B cell (primary cell): ENCODE data around the gene CD68. TPM values are rescaled to one million over a fixed set of nuclear protein-coding genes. Genes with fewer than 3 reads are reported as not detected.
A peak's percentile ranks its signal among the peaks of the same experiment; 100 is the strongest.

Experiments
- ATAC-seq: fragments of 200-7000 bp; cut with Tn5 transposase; one replicate; pipeline ENCODE4 v1.10.0; 2021; ENCODE audit warnings: low read depth, mild to moderate bottlenecking, moderate number of reproducible peaks, moderate library complexity
- CTCF ChIA-PET: fragments of 350-600 bp; sonication (Branson Sonifier 250); formaldehyde crosslinking; loops from one replicate; lab custom pipeline; 2021; ENCODE audit warnings: antibody characterized with exemption, inconsistent platforms; lab: Charles Lee
- POLR2A ChIA-PET: fragments of 350-600 bp; sonication (Branson Sonifier 250); formaldehyde crosslinking; loops from one replicate; lab custom pipeline; 2021; ENCODE audit warnings: antibody characterized with exemption; lab: Charles Lee
- DNase-seq: peaks from one replicate; pipeline ENCODE4 v3.0.0; 2013
- H2AFZ ChIP-seq: 2 replicates; pipeline ENCODE4 v1.6.1; 2012; ENCODE audit warnings: mild to moderate bottlenecking, low read depth, low read length; ENCODE audit not compliant: insufficient read depth, poor library complexity, severe bottlenecking
- H3K27ac ChIP-seq, 2 donors: 1 replicate in 1 of 2; 2 replicates in 1 of 2; pipeline ENCODE4 v1.5.1; 2012 to 2013; ENCODE audit warnings: low read length in 2 of 2, mild to moderate bottlenecking in 2 of 2, moderate library complexity in 1 of 2
- H3K27me3 ChIP-seq, 4 experiments: fragments of 200-600 bp in 1 of 4; sonication (generic) in 1 of 4; replicated peaks in 1 of 4; 1 replicate in 2 of 4; 2 replicates in 2 of 4; pipeline versions ENCODE4 v1.6.1 to v1.7.0; 2013 to 2016; ENCODE audit warnings: low read length in 3 of 4, mild to moderate bottlenecking in 2 of 4, mixed read lengths in 1 of 4, moderate library complexity in 1 of 4; ENCODE audit not compliant: insufficient read depth in 4 of 4, control insufficient read depth in 3 of 4; ENCODE audit errors: control extremely low read depth in 1 of 4
- H3K36me3 ChIP-seq, 2 experiments: replicated peaks in 1 of 2; 1 replicate in 1 of 2; 2 replicates in 1 of 2; pipeline versions ENCODE4 v1.6.1 to v1.7.1; 2013; ENCODE audit warnings: low read length in 1 of 2; ENCODE audit not compliant: insufficient read depth in 2 of 2, control insufficient read depth in 1 of 2; ENCODE audit errors: control extremely low read depth in 1 of 2, extremely low read depth in 1 of 2
- H3K4me1 ChIP-seq, 2 donors: fragments of 200-600 bp in 1 of 2; sonication (generic) in 1 of 2; 1 replicate in 1 of 2; 2 replicates in 1 of 2; pipeline versions ENCODE4 v1.5.1 to v1.6.1; 2013 to 2017; ENCODE audit warnings: low read length in 2 of 2; ENCODE audit not compliant: control insufficient read depth in 2 of 2, insufficient read depth in 2 of 2
- H3K4me2 ChIP-seq: replicated peaks from 2 replicates; pipeline ENCODE3; 2012; ENCODE audit warnings: mild to moderate bottlenecking, low read depth, low read length; ENCODE audit not compliant: poor library complexity, severe bottlenecking
- H3K4me3 ChIP-seq, 5 experiments: fragments of 200-600 bp in 1 of 5; sonication (generic) in 1 of 5; 1 replicate in 3 of 5; 2 replicates in 2 of 5; pipeline versions ENCODE4 v1.5.1 to v1.7.0; 2011 to 2016; ENCODE audit warnings: low read length in 4 of 5, mild to moderate bottlenecking in 4 of 5, low read depth in 2 of 5, control low read depth in 1 of 5, moderate library complexity in 1 of 5; ENCODE audit not compliant: insufficient read depth in 1 of 5; ENCODE audit errors: control extremely low read depth in 1 of 5, extremely low read depth in 1 of 5
- H3K79me2 ChIP-seq: fragments of 200-600 bp; sonication (generic); one replicate; pipeline ENCODE4 v1.6.0; 2016; ENCODE audit warnings: low read length; ENCODE audit not compliant: control insufficient read depth, insufficient read depth
- H3K9ac ChIP-seq: fragments of 200-600 bp; sonication (generic); 2 replicates; pipeline ENCODE4 v1.6.1; 2017; ENCODE audit warnings: mild to moderate bottlenecking, low read length, moderate library complexity
- H3K9me3 ChIP-seq, 3 donors: one replicate each; pipeline versions ENCODE4 v1.6.1 to v1.7.1; 2013; ENCODE audit warnings: low read length in 2 of 3; ENCODE audit not compliant: control insufficient read depth in 2 of 3, insufficient read depth in 1 of 3; ENCODE audit errors: control extremely low read depth in 1 of 3
- H4K20me1 ChIP-seq: 2 replicates; pipeline ENCODE4 v1.6.0; 2012; ENCODE audit warnings: mild to moderate bottlenecking, low read length; ENCODE audit not compliant: insufficient read depth, control insufficient read depth, poor library complexity, severe bottlenecking
- H3K27ac Mint-ChIP-seq: one replicate; pipeline ENCODE4 v1.8.0; 2021; ENCODE audit warnings: mixed read lengths
- H3K27me3 Mint-ChIP-seq: one replicate; pipeline ENCODE4 v1.8.0; 2021; ENCODE audit warnings: mixed read lengths
- H3K4me1 Mint-ChIP-seq: one replicate; pipeline ENCODE4 v1.8.0; 2021; ENCODE audit warnings: mixed read lengths
- H3K4me3 Mint-ChIP-seq: one replicate; pipeline ENCODE4 v1.8.0; 2021; ENCODE audit warnings: mixed read lengths
- H3K9me3 Mint-ChIP-seq: one replicate; pipeline ENCODE4 v1.8.0; 2022; ENCODE audit warnings: mixed read lengths; ENCODE audit not compliant: insufficient read depth
- CTCF ChIP-seq: fragments of 200-600 bp; IDR thresholded peaks from one replicate; pipeline ENCODE4 v1.8.0; 2022; ENCODE audit warnings: antibody characterized with exemption, mild to moderate bottlenecking
- EZH2 ChIP-seq: IDR thresholded peaks from 2 replicates; pipeline ENCODE4 v1.6.1; 2012; ENCODE audit warnings: borderline replicate concordance, low read depth, mild to moderate bottlenecking, moderate library complexity, low read length; ENCODE audit not compliant: insufficient read depth, poor library complexity, severe bottlenecking
- WGBS: methylation state at CpG from one replicate; pipeline ENCODE4 v1.1.5; 2013; ENCODE audit warnings: missing lambda C conversion rate; ENCODE audit not compliant: insufficient coverage; 5-methylcytosine and 5-hydroxymethylcytosine counted together
- intact Hi-C: fragments of 100-400 bp; cut with micrococcal nuclease; formaldehyde crosslinking; loops from one replicate; pipeline ENCODE4 v1.10.0; 2022
- polyA plus RNA-seq: library from polyadenylated mRNA; depleted of rRNA; stranded (reverse); fragments of >200 nt; gene quantifications from 2 replicates; pipeline ENCODE4 v1.2.3, GENCODE V29; 2012
- total RNA-seq, 2 donors: library from RNA; stranded (reverse); fragments of 120-200 nt in 1 of 2; gene quantifications; 1 replicate in 1 of 2; 2 replicates in 1 of 2; pipeline versions ENCODE4 v1.2.3 to v1.2.4, GENCODE V29; 2013 to 2022

Gene CD68
- total and polyA plus RNA-seq, 2 donors (not counting 1 experiment from before 2014, with no cell fraction given): 3.9 to 12.9 TPM

- H3K27ac ChIP-seq: no peak overlapping the region
- peaks cover 10% of the 10 kb centered on the region for H3K4me1 Mint-ChIP-seq
- no peak overlapping the region for H3K4me3 Mint-ChIP-seq
- H3K4me3 ChIP-seq: no peak overlapping the region
- CTCF ChIA-PET: interaction anchor here (0.6 to 7.9 kb wide), 41 partner anchors 9 to 544 kb away, joined by 3 to 111 read pairs (median 5); partner anchors contain the start of genes ACAP1, CD68, FXR2 and KCTD11
- no peaks in the 10 kb centered on the region for H3K27me3 ChIP-seq
- H3K4me2 ChIP-seq: peak overlapping the region; percentile 43
- WGBS: 43% methylated on average over 56 of the region's 56 CpGs
- no peak overlapping the region for H3K9ac ChIP-seq
- H3K9me3 ChIP-seq: no peaks in the 10 kb centered on the region
- no peaks in the 10 kb centered on the region for H3K27me3 Mint-ChIP-seq
- no peaks in the 10 kb centered on the region for H4K20me1 ChIP-seq
- peaks cover 17% of the 10 kb centered on the region for H3K79me2 ChIP-seq
- DNase-seq (peak; percentile 84), ATAC-seq (peak; percentile 86)
- no peak overlapping the region for H3K27ac Mint-ChIP-seq
- H2AFZ ChIP-seq: peak overlapping the region; percentile 40
- H3K9me3 Mint-ChIP-seq: no peaks in the 10 kb centered on the region
- H3K36me3 ChIP-seq: peaks cover 0 to 49% of the 10 kb centered on the region in 2 experiments
- TF ChIP-seq CTCF (peak; percentile 91), EZH2 (no peak)
- intact Hi-C loops: loop anchor here (1.0 to 10.0 kb wide), 4 partner anchors 75 to 545 kb away; partner anchors contain the start of gene SLC16A11
- POLR2A ChIA-PET: interaction anchor here (1.0 to 1.2 kb wide), 2 partner anchors 15 to 75 kb away, joined by 3 to 4 read pairs; no protein-coding TSS in a partner anchor
- peaks cover 7 to 21% of the 10 kb centered on the region in 2 donors for H3K4me1 ChIP-seq
These were observed 9.9 kb downstream of the CD68 start for GRCh38 chr17:7589204-7589868.
